GM19372 (cell line): ENCODE results near the gene WNK1.

Experiments
- ATAC-seq: cut with Tn5 transposase; IDR thresholded peaks from one replicate; pipeline ENCODE4 v1.9.1; 2021; ENCODE audit warnings: mild to moderate bottlenecking, low read depth, moderate library complexity; ENCODE audit not compliant: unreplicated experiment

The WNK1 gene

GRCh38 chr12:851343-851742 lies 99.0 kb downstream of the WNK1 start:
- ATAC-seq = no peak

- no peak for ATAC-seq
Observed at GRCh38 chr12:851913-852312, 99.5 kb downstream of the WNK1 start.

- ATAC-seq = no peak
Observed at GRCh38 chr12:852864-853263, 100.5 kb downstream of the WNK1 start.

- no peak for ATAC-seq
Observed at GRCh38 chr12:857611-858010, 105.2 kb downstream of the WNK1 start.

- ATAC-seq = no peak
Observed at GRCh38 chr12:862303-862911, 110.0 kb downstream of the WNK1 start.

GRCh38 chr12:863285-863684 lies 110.9 kb downstream of the WNK1 start:
- ATAC-seq = no peak

- ATAC-seq = no peak
Observed at GRCh38 chr12:865614-866013, 113.2 kb downstream of the WNK1 start.

GRCh38 chr12:867905-868304 lies 115.5 kb downstream of the WNK1 start:
- ATAC-seq = no peak

GRCh38 chr12:868722-869121 lies 116.3 kb downstream of the WNK1 start:
- ATAC-seq = no peak

- no peak for ATAC-seq
Observed at GRCh38 chr12:870378-870777, 118.0 kb downstream of the WNK1 start.

GRCh38 chr12:873954-874353 lies 121.6 kb downstream of the WNK1 start:
- no peak for ATAC-seq

GRCh38 chr12:879641-880040 lies 127.3 kb downstream of the WNK1 start:
- ATAC-seq = no peak

GRCh38 chr12:880656-881055 lies 128.3 kb downstream of the WNK1 start:
- ATAC-seq = no peak

- no peak for ATAC-seq
Observed at GRCh38 chr12:884746-885414, 132.5 kb downstream of the WNK1 start.

- ATAC-seq = no peak
Observed at GRCh38 chr12:885701-886100, 133.3 kb downstream of the WNK1 start.

GRCh38 chr12:886206-886605 lies 133.8 kb downstream of the WNK1 start:
- no peak for ATAC-seq

- no peak for ATAC-seq
Observed at GRCh38 chr12:894226-894625, 141.8 kb downstream of the WNK1 start.

- no peak for ATAC-seq
Observed at GRCh38 chr12:896031-896430, 143.7 kb downstream of the WNK1 start.

- no peak for ATAC-seq
Observed at GRCh38 chr12:897386-897785, 145.0 kb downstream of the WNK1 start.

GRCh38 chr12:902581-902980 lies 150.2 kb downstream of the WNK1 start:
- ATAC-seq = no peak

GRCh38 chr12:903055-903454 lies 150.7 kb downstream of the WNK1 start:
- ATAC-seq = no peak

- no peak for ATAC-seq
Observed at GRCh38 chr12:904010-904414, 151.6 kb downstream of the WNK1 start.
